ENCODE measurements around the gene ASXL3.

ASXL3 gene

DNA sequence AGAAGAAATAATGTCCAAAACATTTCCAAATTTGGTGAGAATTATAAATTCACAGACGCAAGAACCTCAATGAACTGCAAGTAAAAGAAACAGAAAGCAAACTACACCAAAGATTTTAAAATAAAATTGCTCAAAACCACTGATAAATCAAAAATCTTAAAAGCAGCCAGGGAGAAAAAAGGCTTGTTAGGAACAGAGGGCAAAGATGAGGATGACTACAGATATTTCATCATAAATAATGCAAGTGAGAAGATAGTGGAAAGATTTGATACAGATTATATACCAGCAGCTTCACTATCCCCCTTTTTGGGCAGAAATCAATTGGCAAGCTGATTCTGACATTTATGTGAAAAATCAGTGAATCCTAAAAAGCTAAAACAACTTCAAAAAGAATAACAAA is 10.3 kb upstream of the ASXL3 start:
- peaks cover 31% of the 10 kb centered on the region for H3K9me3 Mint-ChIP-seq
- H3K27me3 Mint-ChIP-seq (ENCODE audit: low read depth, poor library complexity), result no peaks in the 10 kb centered on the region
- no peak for DNase-seq
- H3K4me1 Mint-ChIP-seq, result peaks cover 15% of the 10 kb centered on the region
- TF ChIP-seq, protein P1, sequence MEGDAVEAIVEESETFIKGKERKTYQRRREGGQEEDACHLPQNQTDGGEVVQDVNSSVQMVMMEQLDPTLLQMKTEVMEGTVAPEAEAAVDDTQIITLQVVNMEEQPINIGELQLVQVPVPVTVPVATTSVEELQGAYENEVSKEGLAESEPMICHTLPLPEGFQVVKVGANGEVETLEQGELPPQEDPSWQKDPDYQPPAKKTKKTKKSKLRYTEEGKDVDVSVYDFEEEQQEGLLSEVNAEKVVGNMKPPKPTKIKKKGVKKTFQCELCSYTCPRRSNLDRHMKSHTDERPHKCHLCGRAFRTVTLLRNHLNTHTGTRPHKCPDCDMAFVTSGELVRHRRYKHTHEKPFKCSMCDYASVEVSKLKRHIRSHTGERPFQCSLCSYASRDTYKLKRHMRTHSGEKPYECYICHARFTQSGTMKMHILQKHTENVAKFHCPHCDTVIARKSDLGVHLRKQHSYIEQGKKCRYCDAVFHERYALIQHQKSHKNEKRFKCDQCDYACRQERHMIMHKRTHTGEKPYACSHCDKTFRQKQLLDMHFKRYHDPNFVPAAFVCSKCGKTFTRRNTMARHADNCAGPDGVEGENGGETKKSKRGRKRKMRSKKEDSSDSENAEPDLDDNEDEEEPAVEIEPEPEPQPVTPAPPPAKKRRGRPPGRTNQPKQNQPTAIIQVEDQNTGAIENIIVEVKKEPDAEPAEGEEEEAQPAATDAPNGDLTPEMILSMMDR (IDR thresholded peaks at IDR 0.05), result no peak
- no peak overlapping the region for H3K27ac Mint-ChIP-seq
- no peak overlapping the region for H3K4me3 Mint-ChIP-seq
- H3K36me3 Mint-ChIP-seq (ENCODE audit: low read depth), result peaks cover 7% of the 10 kb centered on the region

DNA sequence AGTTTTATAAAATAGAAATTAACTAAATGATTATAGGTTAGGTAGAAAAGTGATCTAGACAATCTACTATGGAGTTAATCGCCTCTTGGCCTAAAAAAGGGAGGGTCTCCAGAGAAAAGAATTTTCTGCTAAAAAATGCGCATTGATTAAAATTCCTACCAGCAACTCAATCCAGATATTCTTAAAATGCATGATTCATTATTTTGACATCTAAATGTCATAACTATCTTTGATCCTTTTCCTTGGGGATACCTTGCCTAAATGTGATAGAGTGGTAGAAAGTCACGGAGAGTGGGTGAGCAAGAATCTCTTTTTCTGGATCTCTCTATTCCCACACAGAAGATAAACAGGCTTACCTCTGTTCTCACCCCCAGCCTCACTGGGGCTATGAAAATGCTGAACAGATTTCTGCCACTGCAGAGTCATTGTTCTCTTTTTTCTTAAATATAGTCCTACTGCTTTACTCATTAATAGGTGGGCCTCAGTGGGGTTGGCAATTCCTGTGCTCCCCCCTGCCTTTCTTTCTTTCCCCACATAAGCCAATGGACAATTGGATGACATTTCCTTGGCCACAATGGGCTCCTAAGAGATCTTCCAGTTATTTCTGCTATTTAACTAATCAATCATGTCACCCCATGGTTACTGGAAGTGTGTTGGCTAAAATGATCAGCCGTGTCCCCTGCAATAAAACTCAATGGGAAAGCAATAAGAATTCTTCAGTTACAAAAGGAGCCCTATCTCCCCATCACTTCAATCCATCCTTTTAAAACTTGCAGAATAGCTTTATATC is 5.8 kb upstream of the ASXL3 start:
- H3K27me3 Mint-ChIP-seq (ENCODE audit: low read depth, poor library complexity), result peaks cover 7% of the 10 kb centered on the region
- no peak overlapping the region for H3K4me3 Mint-ChIP-seq
- no peak for DNase-seq
- H3K27ac Mint-ChIP-seq, result peak overlapping the region; percentile 18
- TF ChIP-seq, protein P1 (IDR thresholded peaks at IDR 0.05), result no peak
- H3K4me1 Mint-ChIP-seq, result peaks cover 37% of the 10 kb centered on the region
- peaks cover 10% of the 10 kb centered on the region for H3K9me3 Mint-ChIP-seq
- H3K36me3 Mint-ChIP-seq (ENCODE audit: low read depth), result peaks cover 6% of the 10 kb centered on the region

DNA sequence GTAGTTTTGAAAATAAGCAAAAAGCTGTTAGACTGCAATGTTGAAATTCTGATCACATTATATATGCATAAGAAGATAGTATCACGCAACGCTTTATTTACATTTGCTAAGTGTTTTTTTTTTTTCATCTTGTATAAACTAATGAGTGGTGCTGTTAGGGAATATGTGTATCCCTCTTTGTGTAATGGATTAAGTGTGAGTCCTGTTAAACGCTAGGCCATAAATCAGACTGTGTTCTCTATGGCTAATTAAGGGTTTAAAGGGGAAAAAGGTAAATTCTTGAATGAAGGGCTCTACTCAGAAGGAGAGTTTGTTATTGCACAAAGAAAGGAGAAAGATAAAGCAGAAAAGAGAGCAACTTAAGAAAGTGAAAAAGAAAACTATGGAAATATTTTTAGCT is 4.8 kb upstream of the ASXL3 start:
- H3K27ac Mint-ChIP-seq, result peak overlapping the region; percentile 10
- peaks cover 3% of the 10 kb centered on the region for H3K9me3 Mint-ChIP-seq
- no peak for DNase-seq
- peaks cover 7% of the 10 kb centered on the region for H3K27me3 Mint-ChIP-seq (ENCODE audit: low read depth, poor library complexity)
- H3K36me3 Mint-ChIP-seq (ENCODE audit: low read depth), result no peaks in the 10 kb centered on the region
- no peak overlapping the region for H3K4me3 Mint-ChIP-seq
- TF ChIP-seq, protein P1 (IDR thresholded peaks at IDR 0.05), result no peak
- H3K4me1 Mint-ChIP-seq, result peaks cover 42% of the 10 kb centered on the region

DNA sequence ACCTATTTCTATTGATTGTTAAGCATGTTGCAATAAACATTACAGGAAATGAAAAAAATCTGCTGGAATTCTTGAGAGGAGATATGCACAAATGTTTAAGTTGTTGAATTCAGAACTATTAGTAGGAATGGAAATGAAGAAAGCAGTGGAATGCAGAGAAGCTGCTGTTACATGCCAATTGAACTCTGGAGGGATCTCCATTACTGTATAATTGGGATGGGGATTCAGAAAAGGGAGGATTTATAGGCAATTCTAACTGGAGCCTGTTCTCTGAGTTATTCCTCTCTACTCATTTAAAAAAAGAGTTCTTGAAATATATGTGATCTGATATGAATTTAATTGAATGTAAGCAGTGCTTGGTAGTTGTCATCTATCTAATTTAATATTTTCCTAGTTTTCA is 2.6 kb upstream of the ASXL3 start:
- H3K4me1 Mint-ChIP-seq, result peaks cover 42% of the 10 kb centered on the region
- H3K9me3 Mint-ChIP-seq, result peaks cover 3% of the 10 kb centered on the region
- H3K27me3 Mint-ChIP-seq (ENCODE audit: low read depth, poor library complexity), result peaks cover 7% of the 10 kb centered on the region
- TF ChIP-seq, protein P1 (IDR thresholded peaks at IDR 0.05), result no peak
- H3K4me3 Mint-ChIP-seq, result no peak overlapping the region
- DNase-seq, result no peak
- H3K27ac Mint-ChIP-seq, result no peak overlapping the region
- no peaks in the 10 kb centered on the region for H3K36me3 Mint-ChIP-seq (ENCODE audit: low read depth)

DNA sequence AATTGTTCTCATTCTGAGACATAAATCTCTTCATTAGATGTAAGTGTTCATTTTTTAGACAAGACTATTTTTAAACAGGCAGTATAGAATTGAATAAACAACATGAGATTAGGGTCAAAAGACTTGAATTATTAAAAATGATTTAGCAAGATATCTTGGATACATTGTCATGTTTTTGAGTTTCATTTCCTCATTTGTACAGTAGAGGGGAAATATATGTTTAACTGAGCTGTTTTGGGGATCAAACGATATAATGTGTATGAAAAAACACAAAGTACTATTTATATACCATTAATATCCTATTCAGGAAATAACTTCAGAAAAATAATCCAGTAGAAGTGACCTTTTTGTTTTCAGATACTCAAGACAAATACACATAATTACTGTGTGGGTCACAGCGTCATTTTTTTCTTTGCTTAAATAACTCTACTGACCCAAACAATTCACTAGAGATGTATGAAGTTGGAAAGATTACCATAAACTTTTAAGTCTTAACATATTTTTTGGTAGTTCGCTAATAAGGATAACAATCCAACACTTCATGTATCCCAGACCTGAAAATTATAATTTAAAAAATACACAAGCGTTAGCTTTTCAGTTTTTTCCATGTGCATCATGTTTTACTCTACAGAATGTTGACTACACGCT is 896 bp upstream of the ASXL3 start:
- Mint-ChIP-seq H3K27me3 (ENCODE audit: low read depth, poor library complexity) (peaks cover 7% of the 10 kb centered on the region), H3K4me3 (peak overlapping the region; percentile 97), H3K9me3 (peaks cover 3% of the 10 kb centered on the region), H3K4me1 (peaks cover 47% of the 10 kb centered on the region), H3K36me3 (ENCODE audit: low read depth) (no peaks in the 10 kb centered on the region), H3K27ac (no peak overlapping the region)
- no peak for DNase-seq
- TF ChIP-seq, protein P1 (IDR thresholded peaks at IDR 0.05), result no peak

All from nephron progenitor cell (in vitro differentiated cells).